Esophagus muscularis mucosa (tissue), 4 donors: ENCODE data around the gene YDJC.

Source experiments
- CTCF ChIP-seq, 3 experiments: fragments of 200-600 bp in 2 of 3; fragments of 450-650 bp in 1 of 3; sonication (generic) in 2 of 3; IDR thresholded peaks; one replicate each; pipeline ENCODE4 v1.5.1; 2017 to 2019; ENCODE audit warnings: antibody characterized with exemption in 3 of 3, mild to moderate bottlenecking in 2 of 3, moderate library complexity in 1 of 3
- EP300 ChIP-seq: sonication (generic); formaldehyde crosslinking; IDR thresholded peaks from one replicate; pipeline ENCODE4 v1.6.1; 2017; ENCODE audit warnings: antibody characterized with exemption
- POLR2AphosphoS5 ChIP-seq, 2 donors: sonication (generic); formaldehyde crosslinking; IDR thresholded peaks; one replicate each; pipeline ENCODE4 v1.6.1; 2017; ENCODE audit warnings: antibody characterized with exemption in 2 of 2

- TF ChIP-seq CTCF (IDR thresholded peaks at IDR 0.05) (peak; percentile 26 to 48 (median 27)), EP300 (no peak), POLR2AphosphoS5 (IDR thresholded peaks at IDR 0.05) (no peak)
These were observed 13.0 kb upstream of the YDJC start for GRCh38 chr22:21642584-21643448.
